Measurements from ENCODE around the gene ARAF.
A peak's percentile ranks its signal among the peaks of the same experiment; 100 is the strongest.

The ARAF gene

GRCh38 chrX:47612418-47612817 is 51.4 kb downstream of the ARAF start:
- no peaks in the 10 kb centered on the region for H3K36me3 ChIP-seq (replicated peaks; ENCODE audit: low read depth, low read length)
- no peak overlapping the region for H3K9ac ChIP-seq (ENCODE audit: low read length)
- H3K4me1 ChIP-seq (ENCODE audit: low read length) = no peaks in the 10 kb centered on the region
- TF ChIP-seq, protein P1, sequence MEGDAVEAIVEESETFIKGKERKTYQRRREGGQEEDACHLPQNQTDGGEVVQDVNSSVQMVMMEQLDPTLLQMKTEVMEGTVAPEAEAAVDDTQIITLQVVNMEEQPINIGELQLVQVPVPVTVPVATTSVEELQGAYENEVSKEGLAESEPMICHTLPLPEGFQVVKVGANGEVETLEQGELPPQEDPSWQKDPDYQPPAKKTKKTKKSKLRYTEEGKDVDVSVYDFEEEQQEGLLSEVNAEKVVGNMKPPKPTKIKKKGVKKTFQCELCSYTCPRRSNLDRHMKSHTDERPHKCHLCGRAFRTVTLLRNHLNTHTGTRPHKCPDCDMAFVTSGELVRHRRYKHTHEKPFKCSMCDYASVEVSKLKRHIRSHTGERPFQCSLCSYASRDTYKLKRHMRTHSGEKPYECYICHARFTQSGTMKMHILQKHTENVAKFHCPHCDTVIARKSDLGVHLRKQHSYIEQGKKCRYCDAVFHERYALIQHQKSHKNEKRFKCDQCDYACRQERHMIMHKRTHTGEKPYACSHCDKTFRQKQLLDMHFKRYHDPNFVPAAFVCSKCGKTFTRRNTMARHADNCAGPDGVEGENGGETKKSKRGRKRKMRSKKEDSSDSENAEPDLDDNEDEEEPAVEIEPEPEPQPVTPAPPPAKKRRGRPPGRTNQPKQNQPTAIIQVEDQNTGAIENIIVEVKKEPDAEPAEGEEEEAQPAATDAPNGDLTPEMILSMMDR (IDR thresholded peaks at IDR 0.05; ENCODE audit: low read depth, low read length) = no peak
- no peak for TF ChIP-seq EZH2phosphoT487 (IDR thresholded peaks at IDR 0.05; ENCODE audit: low read depth)
- H3K4me2 ChIP-seq (ENCODE audit: low read length) = no peak overlapping the region
- H4K20me1 ChIP-seq (ENCODE audit: insufficient read depth, low read length) = no peaks in the 10 kb centered on the region
- H3K4me3 ChIP-seq (ENCODE audit: low read length) = no peak overlapping the region
- H3K27me3 ChIP-seq (ENCODE audit: low read depth, low read length) = no peaks in the 10 kb centered on the region
- no peaks in the 10 kb centered on the region for H3K79me2 ChIP-seq (ENCODE audit: low read length)
- H2AFZ ChIP-seq (ENCODE audit: low read depth, low read length) = no peak overlapping the region
- H3K27ac ChIP-seq (ENCODE audit: low read length) = no peak overlapping the region
- no peaks in the 10 kb centered on the region for H3K9me3 ChIP-seq (ENCODE audit: insufficient read depth, low read length)

GRCh38 chrX:47613082-47613481 is 52.1 kb downstream of the ARAF start:
- no peak for TF ChIP-seq EZH2phosphoT487 (IDR thresholded peaks at IDR 0.05; ENCODE audit: low read depth)
- TF ChIP-seq, protein P1 (IDR thresholded peaks at IDR 0.05; ENCODE audit: low read depth, low read length) = no peak
- H3K9me3 ChIP-seq (ENCODE audit: insufficient read depth, low read length) = no peaks in the 10 kb centered on the region
- H3K9ac ChIP-seq (ENCODE audit: low read length) = no peak overlapping the region
- H3K27ac ChIP-seq (ENCODE audit: low read length) = no peak overlapping the region
- no peaks in the 10 kb centered on the region for H3K27me3 ChIP-seq (ENCODE audit: low read depth, low read length)
- no peaks in the 10 kb centered on the region for H3K79me2 ChIP-seq (ENCODE audit: low read length)
- H3K36me3 ChIP-seq (replicated peaks; ENCODE audit: low read depth, low read length) = no peaks in the 10 kb centered on the region
- H3K4me3 ChIP-seq (ENCODE audit: low read length) = no peak overlapping the region
- no peak overlapping the region for H2AFZ ChIP-seq (ENCODE audit: low read depth, low read length)
- no peak overlapping the region for H3K4me2 ChIP-seq (ENCODE audit: low read length)
- H4K20me1 ChIP-seq (ENCODE audit: insufficient read depth, low read length) = no peaks in the 10 kb centered on the region
- H3K4me1 ChIP-seq (ENCODE audit: low read length) = no peaks in the 10 kb centered on the region

DNA sequence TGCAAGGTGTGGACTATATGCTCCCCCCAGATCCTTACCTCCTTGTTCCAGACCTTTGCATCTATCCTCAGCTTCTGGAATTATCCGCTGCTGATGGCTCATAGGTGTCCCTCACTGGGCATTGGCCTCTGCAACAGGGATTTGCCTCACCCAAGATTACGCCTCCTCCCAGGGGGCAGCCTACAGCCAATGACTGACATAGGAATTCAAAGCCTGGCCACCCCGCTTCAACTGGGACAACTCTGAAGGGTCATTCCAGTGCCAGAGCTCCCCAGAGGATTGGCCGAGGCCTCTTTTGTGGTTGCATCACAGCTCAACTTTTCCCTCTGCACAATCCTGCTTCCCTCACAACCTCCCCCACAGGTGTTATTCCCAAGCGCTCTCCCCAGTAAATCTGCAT is 53.6 kb downstream of the ARAF start:
- TF ChIP-seq, protein P1 (IDR thresholded peaks at IDR 0.05; ENCODE audit: low read depth, low read length) = no peak
- no peak for TF ChIP-seq EZH2phosphoT487 (IDR thresholded peaks at IDR 0.05; ENCODE audit: low read depth)
- Histone ChIP-seq H3K4me1 (ENCODE audit: low read length) (no peaks in the 10 kb centered on the region), H3K27ac (ENCODE audit: low read length) (no peak overlapping the region), H3K4me2 (ENCODE audit: low read length) (no peak overlapping the region), H3K36me3 (replicated peaks; ENCODE audit: low read depth, low read length) (no peaks in the 10 kb centered on the region), H3K9ac (ENCODE audit: low read length) (no peak overlapping the region), H3K79me2 (ENCODE audit: low read length) (no peaks in the 10 kb centered on the region), H3K9me3 (ENCODE audit: insufficient read depth, low read length) (no peaks in the 10 kb centered on the region), H4K20me1 (ENCODE audit: insufficient read depth, low read length) (no peaks in the 10 kb centered on the region), H3K4me3 (ENCODE audit: low read length) (no peak overlapping the region), H2AFZ (ENCODE audit: low read depth, low read length) (no peak overlapping the region), H3K27me3 (ENCODE audit: low read depth, low read length) (no peaks in the 10 kb centered on the region)

DNA sequence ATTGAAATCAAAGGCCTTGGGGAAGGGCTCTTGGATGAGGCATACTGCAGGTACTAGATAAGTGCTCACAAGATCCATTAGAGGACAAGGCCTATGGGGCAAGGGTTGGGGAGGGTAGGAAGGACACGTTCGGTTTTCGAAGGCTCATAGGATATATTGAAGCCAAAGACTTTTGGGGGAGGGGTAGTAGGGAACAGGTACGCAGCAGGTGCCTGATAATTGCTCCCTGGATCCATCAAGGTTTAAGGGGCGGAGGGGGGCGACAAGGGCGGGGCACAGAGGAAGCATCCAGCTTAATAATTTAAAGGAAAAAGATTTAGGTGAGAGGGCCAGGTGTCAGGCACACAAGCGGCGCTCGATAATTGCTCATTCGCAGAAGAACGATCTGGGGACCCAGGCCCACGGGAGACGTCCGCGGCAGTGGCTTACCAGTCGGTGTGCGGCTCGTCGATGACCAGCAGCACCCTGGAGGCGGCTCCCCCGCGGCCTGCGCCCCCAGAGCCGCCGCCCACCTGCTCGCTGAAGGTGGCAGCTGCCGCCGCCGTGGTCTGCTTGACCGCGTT is 58.0 kb downstream of the ARAF start:
- H4K20me1 ChIP-seq (ENCODE audit: insufficient read depth, low read length) = peaks cover 3% of the 10 kb centered on the region; the same call in 1 of the 2 replicates
- no peak overlapping the region for H2AFZ ChIP-seq (ENCODE audit: low read depth, low read length)
- H3K4me3 ChIP-seq (ENCODE audit: low read length) = peak overlapping the region; percentile 80
- H3K36me3 ChIP-seq (replicated peaks; ENCODE audit: low read depth, low read length) = no peaks in the 10 kb centered on the region
- no peaks in the 10 kb centered on the region for H3K79me2 ChIP-seq (ENCODE audit: low read length)
- H3K4me1 ChIP-seq (ENCODE audit: low read length) = no peaks in the 10 kb centered on the region
- H3K4me2 ChIP-seq (ENCODE audit: low read length) = peak overlapping the region; percentile 76
- no peak overlapping the region for H3K9ac ChIP-seq (ENCODE audit: low read length)
- no peak overlapping the region for H3K27ac ChIP-seq (ENCODE audit: low read length)
- no peaks in the 10 kb centered on the region for H3K27me3 ChIP-seq (ENCODE audit: low read depth, low read length)
- no peak for TF ChIP-seq EZH2phosphoT487 (IDR thresholded peaks at IDR 0.05; ENCODE audit: low read depth)
- TF ChIP-seq, protein P1 (IDR thresholded peaks at IDR 0.05; ENCODE audit: low read depth, low read length) = no peak
- H3K9me3 ChIP-seq (ENCODE audit: insufficient read depth, low read length) = no peaks in the 10 kb centered on the region
